Stimulated activated CD4-positive, alpha-beta T cell treated with anti-CD3 and anti-CD28 coated beads, TNF-alpha, amount 100 ng/mL, for 1 hour (primary cell): ENCODE results near the gene ESPL1.
"Not testable (repeated sequence)": the region's sequence is repeated elsewhere in the genome, so short reads cannot be mapped to it uniquely, and the experiment has no call there.

Experiments
- DNase-seq, 3 donors: peaks; one replicate each; pipeline ENCODE4 v3.0.0-alpha.2; 2020; ENCODE audit warnings: low read depth in 3 of 3, low spot score in 1 of 3

The ESPL1 gene

GRCh38 chr12:53297106-53297505, 29.0 kb downstream of the ESPL1 start:
- not testable (repeated sequence) for DNase-seq

GRCh38 chr12:53298164-53298563, 30.1 kb downstream of the ESPL1 start:
- no peak for DNase-seq

- peak in 1 of 3 donors; percentile 10 for DNase-seq
Measured at GRCh38 chr12:53299101-53299453, 31.0 kb downstream of the ESPL1 start.

GRCh38 chr12:53299454-53300180, 31.5 kb downstream of the ESPL1 start, which contains the start of gene MYG1:
MYG1 (plus strand) TSS chr12:53299695; CDS start chr12:53299738, 43 bp downstream.
- peak; percentile 52 to 68 (median 64) for DNase-seq

- no peak for DNase-seq
Measured at GRCh38 chr12:53300187-53300586, 32.1 kb downstream of the ESPL1 start.

GRCh38 chr12:53302903-53303302, 34.8 kb downstream of the ESPL1 start:
- no peak for DNase-seq

GRCh38 chr12:53306826-53307225, 38.7 kb downstream of the ESPL1 start:
- no peak for DNase-seq

GRCh38 chr12:53308276-53308675, 40.2 kb downstream of the ESPL1 start:
- no peak for DNase-seq

- no peak for DNase-seq
Measured at GRCh38 chr12:53313996-53314395, 45.9 kb downstream of the ESPL1 start.

- no peak for DNase-seq
Measured at GRCh38 chr12:53320352-53321195, 52.5 kb downstream of the ESPL1 start.

- DNase-seq: peak in 2 of 3 donors; percentile 13 to 29
Measured at GRCh38 chr12:53324113-53324778, 56.1 kb downstream of the ESPL1 start.

GRCh38 chr12:53324779-53325510, 56.8 kb downstream of the ESPL1 start:
- peak; percentile 52 to 72 (median 64) for DNase-seq

GRCh38 chr12:53325511-53326061, 57.5 kb downstream of the ESPL1 start:
- DNase-seq: no peak

- no peak for DNase-seq
Measured at GRCh38 chr12:53326460-53327185, 58.5 kb downstream of the ESPL1 start.

GRCh38 chr12:53327435-53328042, 59.4 kb downstream of the ESPL1 start:
- DNase-seq: no peak

GRCh38 chr12:53328043-53328435, 59.9 kb downstream of the ESPL1 start:
- no peak for DNase-seq

- no peak for DNase-seq
Measured at GRCh38 chr12:53330671-53331070, 62.6 kb downstream of the ESPL1 start.

- DNase-seq: not testable (repeated sequence)
Measured at GRCh38 chr12:53332339-53332738, 64.2 kb downstream of the ESPL1 start.

GRCh38 chr12:53332744-53333143, 64.6 kb downstream of the ESPL1 start:
- no peak for DNase-seq

GRCh38 chr12:53333289-53333688, 65.2 kb downstream of the ESPL1 start:
- no peak for DNase-seq
